ENCODE results near the gene RAB40B.
A peak's percentile ranks its signal among the peaks of the same experiment; 100 is the strongest.

RAB40B gene

GRCh38 chr17:82616021-82616711, 82.3 kb downstream of the RAB40B start:
- TF ChIP-seq, protein P1, sequence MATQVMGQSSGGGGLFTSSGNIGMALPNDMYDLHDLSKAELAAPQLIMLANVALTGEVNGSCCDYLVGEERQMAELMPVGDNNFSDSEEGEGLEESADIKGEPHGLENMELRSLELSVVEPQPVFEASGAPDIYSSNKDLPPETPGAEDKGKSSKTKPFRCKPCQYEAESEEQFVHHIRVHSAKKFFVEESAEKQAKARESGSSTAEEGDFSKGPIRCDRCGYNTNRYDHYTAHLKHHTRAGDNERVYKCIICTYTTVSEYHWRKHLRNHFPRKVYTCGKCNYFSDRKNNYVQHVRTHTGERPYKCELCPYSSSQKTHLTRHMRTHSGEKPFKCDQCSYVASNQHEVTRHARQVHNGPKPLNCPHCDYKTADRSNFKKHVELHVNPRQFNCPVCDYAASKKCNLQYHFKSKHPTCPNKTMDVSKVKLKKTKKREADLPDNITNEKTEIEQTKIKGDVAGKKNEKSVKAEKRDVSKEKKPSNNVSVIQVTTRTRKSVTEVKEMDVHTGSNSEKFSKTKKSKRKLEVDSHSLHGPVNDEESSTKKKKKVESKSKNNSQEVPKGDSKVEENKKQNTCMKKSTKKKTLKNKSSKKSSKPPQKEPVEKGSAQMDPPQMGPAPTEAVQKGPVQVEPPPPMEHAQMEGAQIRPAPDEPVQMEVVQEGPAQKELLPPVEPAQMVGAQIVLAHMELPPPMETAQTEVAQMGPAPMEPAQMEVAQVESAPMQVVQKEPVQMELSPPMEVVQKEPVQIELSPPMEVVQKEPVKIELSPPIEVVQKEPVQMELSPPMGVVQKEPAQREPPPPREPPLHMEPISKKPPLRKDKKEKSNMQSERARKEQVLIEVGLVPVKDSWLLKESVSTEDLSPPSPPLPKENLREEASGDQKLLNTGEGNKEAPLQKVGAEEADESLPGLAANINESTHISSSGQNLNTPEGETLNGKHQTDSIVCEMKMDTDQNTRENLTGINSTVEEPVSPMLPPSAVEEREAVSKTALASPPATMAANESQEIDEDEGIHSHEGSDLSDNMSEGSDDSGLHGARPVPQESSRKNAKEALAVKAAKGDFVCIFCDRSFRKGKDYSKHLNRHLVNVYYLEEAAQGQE (IDR thresholded peaks at IDR 0.05; ENCODE audit: low read depth): no peak
- 0 out of 2 replicates have a peak, but pooled peaks have one; percentile 19 for TF ChIP-seq NFIC (IDR thresholded peaks at IDR 0.05)

- TF ChIP-seq NFIC (IDR thresholded peaks at IDR 0.05): no peak
- no peak for TF ChIP-seq YY1 (IDR thresholded peaks at IDR 0.05; ENCODE audit: low read depth)
- no peak for TF ChIP-seq TCF12 (IDR thresholded peaks at IDR 0.05; ENCODE audit: low read depth)
- TF ChIP-seq TAF1 (IDR thresholded peaks at IDR 0.05; ENCODE audit: low read depth): no peak
- no peak for TF ChIP-seq RAD21 (IDR thresholded peaks at IDR 0.05; ENCODE audit: low read depth)
- TF ChIP-seq EP300 (IDR thresholded peaks at IDR 0.05; ENCODE audit: borderline replicate concordance): no peak
- TF ChIP-seq TEAD4 (IDR thresholded peaks at IDR 0.05): no peak
- TF ChIP-seq, protein P2, sequence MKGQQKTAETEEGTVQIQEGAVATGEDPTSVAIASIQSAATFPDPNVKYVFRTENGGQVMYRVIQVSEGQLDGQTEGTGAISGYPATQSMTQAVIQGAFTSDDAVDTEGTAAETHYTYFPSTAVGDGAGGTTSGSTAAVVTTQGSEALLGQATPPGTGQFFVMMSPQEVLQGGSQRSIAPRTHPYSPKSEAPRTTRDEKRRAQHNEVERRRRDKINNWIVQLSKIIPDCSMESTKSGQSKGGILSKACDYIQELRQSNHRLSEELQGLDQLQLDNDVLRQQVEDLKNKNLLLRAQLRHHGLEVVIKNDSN (IDR thresholded peaks at IDR 0.05): no peak
Observed at GRCh38 chr17:82615084-82616020, 83.1 kb downstream of the RAB40B start.

DNA sequence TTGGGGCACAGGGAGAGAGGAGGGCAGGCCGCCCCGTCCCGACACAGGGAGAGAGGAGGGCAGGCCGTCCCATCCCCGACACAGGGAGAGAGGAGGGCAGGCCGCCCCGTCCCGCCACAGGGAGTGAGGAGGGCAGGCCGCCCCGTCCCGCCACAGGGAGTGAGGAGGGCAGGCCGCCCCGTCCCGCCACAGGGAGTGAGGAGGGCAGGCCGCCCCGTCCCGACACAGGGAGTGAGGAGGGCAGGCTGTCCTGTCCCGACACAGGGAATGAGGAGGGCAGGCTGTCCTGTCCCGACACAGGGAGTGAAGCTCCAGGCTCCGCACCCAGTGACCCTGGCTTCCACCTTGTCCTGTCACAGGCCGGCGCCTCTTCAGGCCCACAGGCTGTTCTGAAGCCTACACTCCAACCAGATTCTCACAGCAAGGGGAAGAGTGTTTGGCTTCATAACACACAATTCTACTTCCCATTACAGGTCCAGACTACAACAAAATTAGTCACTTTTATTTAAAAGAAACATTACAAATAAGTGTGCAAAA, 84.3 kb downstream of the RAB40B start:
- TF ChIP-seq EGR1 (IDR thresholded peaks at IDR 0.05) (no peak), FOXM1 (IDR thresholded peaks at IDR 0.05; ENCODE audit: borderline replicate concordance, low read depth) (no peak), ZBTB7A (IDR thresholded peaks at IDR 0.05; ENCODE audit: low read depth) (no peak), TCF12 (IDR thresholded peaks at IDR 0.05; ENCODE audit: low read depth) (no peak), YY1 (IDR thresholded peaks at IDR 0.05; ENCODE audit: low read depth) (no peak), NFIC (IDR thresholded peaks at IDR 0.05) (no peak), CEBPB (IDR thresholded peaks at IDR 0.05) (no peak), RAD21 (IDR thresholded peaks at IDR 0.05; ENCODE audit: low read depth) (no peak), MAX (IDR thresholded peaks at IDR 0.05) (no peak), TEAD4 (IDR thresholded peaks at IDR 0.05) (no peak), EP300 (IDR thresholded peaks at IDR 0.05; ENCODE audit: borderline replicate concordance) (no peak), CREB1 (IDR thresholded peaks at IDR 0.05; ENCODE audit: low read depth) (no peak)
- TF ChIP-seq, protein P1 (IDR thresholded peaks at IDR 0.05; ENCODE audit: low read depth): no peak
- TF ChIP-seq, protein P2 (IDR thresholded peaks at IDR 0.05): no peak

- no peak for TF ChIP-seq TCF12 (IDR thresholded peaks at IDR 0.05; ENCODE audit: low read depth)
Observed at GRCh38 chr17:82613283-82614094, 85.0 kb downstream of the RAB40B start.

GRCh38 chr17:82611140-82612058, 87.1 kb downstream of the RAB40B start:
- TF ChIP-seq CEBPB (IDR thresholded peaks at IDR 0.05) (peak; percentile 49; the same call in 1 of the 2 replicates), YY1 (IDR thresholded peaks at IDR 0.05; ENCODE audit: low read depth) (no peak)

Data from Ishikawa (cell line).